Smooth muscle cell (in vitro differentiated cells): ENCODE data around the gene CCNG1. TPM values are rescaled to one million over a fixed set of nuclear protein-coding genes. Genes with fewer than 3 reads are reported as not detected.
A peak's percentile ranks its signal among the peaks of the same experiment; 100 is the strongest.
"Not testable (repeated sequence)": the region's sequence is repeated elsewhere in the genome, so short reads cannot be mapped to it uniquely, and the experiment has no call there.

Experiments used
- DNase-seq: peaks from one replicate; lab custom pipeline; 2025; ENCODE audit not compliant: unreplicated experiment; lab: John Stamatoyannopoulos, UW
- H2AFZ ChIP-seq: fragments of 200-600 bp; sonication (generic); 2 replicates; pipeline ENCODE4 v1.6.0; 2016; ENCODE audit warnings: antibody characterized with exemption, low read depth, mild to moderate bottlenecking
- H3F3A ChIP-seq: fragments of 200-600 bp; sonication (generic); 2 replicates; pipeline ENCODE4 v1.6.0; 2017; ENCODE audit warnings: antibody characterized with exemption, low read depth
- H3K27ac ChIP-seq: fragments of 200-600 bp; sonication (generic); 2 replicates; pipeline ENCODE4 v1.5.1; 2016; ENCODE audit warnings: low read depth, mild to moderate bottlenecking
- H3K27me3 ChIP-seq: fragments of 200-600 bp; sonication (generic); 2 replicates; pipeline ENCODE4 v1.6.1; 2016; ENCODE audit warnings: low read depth, mild to moderate bottlenecking
- H3K36me3 ChIP-seq: fragments of 200-600 bp; sonication (generic); 2 replicates; pipeline ENCODE4 v1.5.1; 2016; ENCODE audit warnings: low read depth
- H3K4me1 ChIP-seq: fragments of 200-600 bp; sonication (generic); 2 replicates; pipeline ENCODE4 v1.5.1; 2016; ENCODE audit warnings: low read depth
- H3K4me2 ChIP-seq: fragments of 200-600 bp; sonication (generic); 2 replicates; pipeline ENCODE4 v1.6.0; 2016; ENCODE audit warnings: mild to moderate bottlenecking
- H3K4me3 ChIP-seq: fragments of 200-600 bp; sonication (generic); 2 replicates; pipeline ENCODE4 v1.5.1; 2016; ENCODE audit warnings: mild to moderate bottlenecking
- H3K79me2 ChIP-seq: fragments of 200-600 bp; sonication (generic); 2 replicates; pipeline ENCODE4 v1.6.0; 2016; ENCODE audit warnings: low read depth, mild to moderate bottlenecking
- H3K9ac ChIP-seq: fragments of 200-600 bp; sonication (generic); 2 replicates; pipeline ENCODE4 v1.6.0; 2016; ENCODE audit warnings: low read depth
- H3K9me3 ChIP-seq: fragments of 200-600 bp; sonication (generic); replicated peaks from 2 replicates; pipeline ENCODE4 v1.5.1; 2016; ENCODE audit warnings: low read depth
- H4K20me1 ChIP-seq: fragments of 200-600 bp; sonication (generic); 2 replicates; pipeline ENCODE4 v1.6.0; 2016; ENCODE audit warnings: low read depth
- CTCF ChIP-seq: fragments of 200-600 bp; sonication (generic); IDR thresholded peaks from 2 replicates; pipeline ENCODE4 v1.5.1; 2017; ENCODE audit warnings: borderline replicate concordance, mild to moderate bottlenecking, antibody characterized with exemption; ENCODE audit not compliant: insufficient read depth, poor library complexity, severe bottlenecking
- WGBS: methylation state at CpG from one replicate; pipeline ENCODE4 v1.1.7; 2016; ENCODE audit warnings: low lambda C conversion rate; 5-methylcytosine and 5-hydroxymethylcytosine counted together
- polyA plus RNA-seq: library from polyadenylated mRNA; unstranded; fragments of >200 nt; fragmentation: Nextera tagmentation; extraction: Ambion mirVana; gene quantifications from 2 replicates; pipeline ENCODE4 v1.2.1, GENCODE V29; 2016
- total RNA-seq: library from RNA; depleted of rRNA; stranded (reverse); fragments of >200 nt; gene quantifications from 2 replicates; pipeline ENCODE4 v1.2.3, GENCODE V29; 2014

The CCNG1 gene
- total RNA-seq (247 and 293 TPM in 2 replicates), polyA plus RNA-seq (101 and 114 TPM in 2 replicates)

GRCh38 chr5:163437309-163438182 is at the start of gene CCNG1:
Gene CCNG1, plus strand, starts transcription at chr5:163437595. Its CDS starts 1,662 bp downstream, at chr5:163439257.
- peak within 1 kb of the TSS; percentile 96 for H3K4me3 ChIP-seq
- H3K36me3 ChIP-seq: peaks cover 10% of the 10 kb centered on the region
- peak within 1 kb of the TSS; percentile 44 for H2AFZ ChIP-seq
- TF ChIP-seq CTCF: no peak
- peak; percentile 76 for DNase-seq
- H3K9ac ChIP-seq: peak within 1 kb of the TSS; percentile 99
- WGBS: 1% methylated on average over 51 of the region's 51 CpGs
- peaks cover 45% of the 10 kb centered on the region for H3K79me2 ChIP-seq
- H3K9me3 ChIP-seq: no peaks in the 10 kb centered on the region
- peaks cover 36% of the 10 kb centered on the region for H3K4me1 ChIP-seq
- peak within 1 kb of the TSS; percentile 93 for H3K27ac ChIP-seq
- H3K4me2 ChIP-seq: peak within 1 kb of the TSS; percentile 100
- peaks cover 12% of the 10 kb centered on the region for H3F3A ChIP-seq
- no peaks in the 10 kb centered on the region for H3K27me3 ChIP-seq
- peaks cover 50% of the 10 kb centered on the region for H4K20me1 ChIP-seq

GRCh38 chr5:163395792-163396191 is 41.6 kb upstream of the CCNG1 start:
- Histone ChIP-seq H3K27ac (no peak overlapping the region), H3K4me3 (no peak overlapping the region), H4K20me1 (no peaks in the 10 kb centered on the region), H3K79me2 (no peaks in the 10 kb centered on the region), H3K36me3 (no peaks in the 10 kb centered on the region), H3K9ac (no peak overlapping the region), H3K4me1 (no peaks in the 10 kb centered on the region), H3K4me2 (no peak overlapping the region), H3K9me3 (no peaks in the 10 kb centered on the region), H3F3A (no peaks in the 10 kb centered on the region), H2AFZ (no peak overlapping the region), H3K27me3 (no peaks in the 10 kb centered on the region)
- TF ChIP-seq CTCF: no peak
- DNase-seq: no peak
- WGBS: 96% methylated on average over 2 of the region's 2 CpGs

GRCh38 chr5:163396818-163397340 is 40.5 kb upstream of the CCNG1 start:
- H3K9me3 ChIP-seq, H3K4me3 ChIP-seq, H3F3A ChIP-seq, H3K27me3 ChIP-seq, H3K79me2 ChIP-seq, H2AFZ ChIP-seq, H3K4me2 ChIP-seq, DNase-seq, H3K36me3 ChIP-seq, H4K20me1 ChIP-seq, H3K4me1 ChIP-seq, H3K9ac ChIP-seq, H3K27ac ChIP-seq: not testable (repeated sequence)
- WGBS: 96% methylated on average over 9 of the region's 9 CpGs

- Histone ChIP-seq H2AFZ (no peak overlapping the region), H3K36me3 (no peaks in the 10 kb centered on the region), H3K4me3 (no peak overlapping the region), H3K4me2 (no peak overlapping the region), H3F3A (no peaks in the 10 kb centered on the region), H4K20me1 (no peaks in the 10 kb centered on the region), H3K4me1 (no peaks in the 10 kb centered on the region), H3K27ac (no peak overlapping the region), H3K27me3 (no peaks in the 10 kb centered on the region), H3K9me3 (no peaks in the 10 kb centered on the region), H3K79me2 (no peaks in the 10 kb centered on the region), H3K9ac (no peak overlapping the region)
- TF ChIP-seq CTCF: no peak
- DNase-seq: no peak
Measured at GRCh38 chr5:163397354-163397753, 40.0 kb upstream of the CCNG1 start.
